Omental fat pad (tissue), 4 donors: ENCODE results near the gene PHAF1. TPM values are rescaled to one million over a fixed set of nuclear protein-coding genes. Genes with fewer than 3 reads are reported as not detected.

ENCODE experiments used
- ATAC-seq: fragments of 150-250 bp; one replicate; pipeline ENCODE4 v1.9.1; 2016; ENCODE audit warnings: mild to moderate bottlenecking, moderate library complexity; ENCODE audit not compliant: low FRiP score
- DNase-seq: peaks from one replicate; pipeline ENCODE4 v3.0.0-alpha.2; 2019; ENCODE audit warnings: low spot score
- CTCF ChIP-seq, 3 donors: fragments of 450-650 bp; IDR thresholded peaks; one replicate each; pipeline ENCODE4 v1.5.1; 2016 to 2017; ENCODE audit warnings: antibody characterized with exemption in 3 of 3, mild to moderate bottlenecking in 3 of 3, moderate library complexity in 2 of 3
- total RNA-seq, 4 donors: library from RNA; depleted of rRNA; stranded (reverse); fragments of >200 nt; gene quantifications; one replicate each; pipeline ENCODE4 v1.1.0, GENCODE V29; 2016

Gene PHAF1
- total RNA-seq, 4 donors from 2014 or later, result 12.1 to 28.8 (median 16.4) TPM

- no peak for ATAC-seq
- TF ChIP-seq CTCF (IDR thresholded peaks at IDR 0.05), result no peak
- no peak for DNase-seq
Observed at GRCh38 chr16:67128887-67129286, 19.1 kb downstream of the PHAF1 start.

- TF ChIP-seq CTCF (IDR thresholded peaks at IDR 0.05), result no peak
- ATAC-seq (no peak), DNase-seq (no peak)
Observed at GRCh38 chr16:67129422-67129821, 19.7 kb downstream of the PHAF1 start.

- no peak for DNase-seq
- ATAC-seq, result no peak
- TF ChIP-seq CTCF (IDR thresholded peaks at IDR 0.05), result no peak
Observed at GRCh38 chr16:67137605-67138004, 27.9 kb downstream of the PHAF1 start.

- DNase-seq (no peak), ATAC-seq (no peak)
- no peak for TF ChIP-seq CTCF (IDR thresholded peaks at IDR 0.05)
Observed at GRCh38 chr16:67141391-67141790, 31.6 kb downstream of the PHAF1 start.

GRCh38 chr16:67142342-67142741 lies 32.6 kb downstream of the PHAF1 start:
- DNase-seq, result no peak
- no peak for ATAC-seq

GRCh38 chr16:67144943-67145342 lies 35.2 kb downstream of the PHAF1 start:
- no peak for ATAC-seq
- DNase-seq, result no peak
- no peak for TF ChIP-seq CTCF (IDR thresholded peaks at IDR 0.05)

More at GRCh38 chr16:67142342-67142741, 32.6 kb downstream of the PHAF1 start:
- TF ChIP-seq CTCF (IDR thresholded peaks at IDR 0.05), result no peak

GRCh38 chr16:67145746-67146145 lies 36.0 kb downstream of the PHAF1 start:
- DNase-seq (no peak), ATAC-seq (no peak)
- no peak for TF ChIP-seq CTCF (IDR thresholded peaks at IDR 0.05)
